DND-41 (cell line): ENCODE data around the gene EPN3.

Source experiments
- CTCF ChIP-seq: IDR thresholded peaks from 2 replicates; pipeline ENCODE4 v1.5.1; 2012; ENCODE audit warnings: borderline replicate concordance, low read length, moderate library complexity, mild to moderate bottlenecking; ENCODE audit not compliant: poor library complexity, severe bottlenecking; ENCODE audit errors: extremely low read depth
- EZH2 ChIP-seq: IDR thresholded peaks from 3 replicates; pipeline ENCODE4 v1.6.1; 2012; ENCODE audit warnings: borderline replicate concordance, low read depth, mild to moderate bottlenecking, moderate library complexity, low read length, inconsistent platforms; ENCODE audit not compliant: severe bottlenecking

GRCh38 chr17:50534979-50535326 is 2.4 kb downstream of the EPN3 start:
- TF ChIP-seq CTCF, result no peak
- no peak for TF ChIP-seq EZH2
